Stimulated activated CD8-positive, alpha-beta memory T cell treated with anti-CD3 and anti-CD28 coated beads, Interleukin-7, amount 100 ng/mL, for 24 hours (primary cell): ENCODE measurements around the gene CHRNB2.

Experiments used
- DNase-seq: peaks from one replicate; pipeline ENCODE4 v3.0.0-alpha.2; 2020; ENCODE audit warnings: low read depth

Gene CHRNB2

GRCh38 chr1:154581766-154582165 is 14.2 kb downstream of the CHRNB2 start:
- no peak for DNase-seq

GRCh38 chr1:154582885-154583284 is 15.3 kb downstream of the CHRNB2 start:
- no peak for DNase-seq

- DNase-seq = no peak
These were observed 16.2 kb downstream of the CHRNB2 start for GRCh38 chr1:154583773-154584172.

GRCh38 chr1:154584267-154584994 is 16.9 kb downstream of the CHRNB2 start:
- DNase-seq = no peak

GRCh38 chr1:154586231-154586630 is 18.7 kb downstream of the CHRNB2 start:
- no peak for DNase-seq

GRCh38 chr1:154586641-154587040 is 19.1 kb downstream of the CHRNB2 start:
- no peak for DNase-seq

GRCh38 chr1:154589780-154590179 is 22.2 kb downstream of the CHRNB2 start:
- no peak for DNase-seq

GRCh38 chr1:154590756-154591155 is 23.2 kb downstream of the CHRNB2 start:
- DNase-seq = no peak

- no peak for DNase-seq
These were observed 23.6 kb downstream of the CHRNB2 start for GRCh38 chr1:154591206-154591605.

- DNase-seq = no peak
These were observed 25.8 kb downstream of the CHRNB2 start for GRCh38 chr1:154593390-154593789.

- no peak for DNase-seq
These were observed 27.2 kb downstream of the CHRNB2 start for GRCh38 chr1:154594811-154595210.

- DNase-seq = no peak
These were observed 28.0 kb downstream of the CHRNB2 start for GRCh38 chr1:154595621-154596020.

GRCh38 chr1:154598871-154599635 is 31.5 kb downstream of the CHRNB2 start:
- no peak for DNase-seq

- DNase-seq = no peak
These were observed 32.1 kb downstream of the CHRNB2 start for GRCh38 chr1:154599658-154600057.

- DNase-seq = no peak
These were observed 35.7 kb downstream of the CHRNB2 start for GRCh38 chr1:154603317-154603716.

- DNase-seq = no peak
These were observed 38.0 kb downstream of the CHRNB2 start for GRCh38 chr1:154605534-154605933.

- DNase-seq = peak; percentile 4
These were observed 39.6 kb downstream of the CHRNB2 start for GRCh38 chr1:154607106-154607608.

GRCh38 chr1:154607609-154608396 is 40.2 kb downstream of the CHRNB2 start, which contains the start of gene ADAR:
Gene ADAR (minus strand): TSS chr1:154608186. CDS start chr1:154608006, 180 bp downstream.
- peak; percentile 78 for DNase-seq

- DNase-seq = no peak
These were observed 41.1 kb downstream of the CHRNB2 start for GRCh38 chr1:154608397-154609270.

GRCh38 chr1:154609398-154610380 is 42.1 kb downstream of the CHRNB2 start:
- peak; percentile 11 for DNase-seq
